T-helper 9 cell (primary cell): ENCODE data around the gene C1orf226.
"Not testable (repeated sequence)": the region's sequence is repeated elsewhere in the genome, so short reads cannot be mapped to it uniquely, and the experiment has no call there.

Experiments used
- DNase-seq: peaks from one replicate; pipeline ENCODE4 v3.0.0-alpha.2; 2020

C1orf226 gene

GRCh38 chr1:162416215-162416614 lies 34.7 kb downstream of the C1orf226 start:
- DNase-seq, result no peak

- DNase-seq, result no peak
Observed at GRCh38 chr1:162416909-162417308, 35.4 kb downstream of the C1orf226 start.

- DNase-seq, result no peak
Observed at GRCh38 chr1:162417650-162418049, 36.1 kb downstream of the C1orf226 start.

- DNase-seq, result not testable (repeated sequence)
Observed at GRCh38 chr1:162418584-162418983, 37.1 kb downstream of the C1orf226 start.

- DNase-seq, result not testable (repeated sequence)
Observed at GRCh38 chr1:162419450-162419931, 38.0 kb downstream of the C1orf226 start.

GRCh38 chr1:162420120-162420519 lies 38.6 kb downstream of the C1orf226 start:
- DNase-seq, result no peak

- no peak for DNase-seq
Observed at GRCh38 chr1:162421258-162422164, 40.0 kb downstream of the C1orf226 start.

GRCh38 chr1:162422662-162423375 lies 41.3 kb downstream of the C1orf226 start:
- DNase-seq, result no peak

GRCh38 chr1:162430583-162430982 lies 49.1 kb downstream of the C1orf226 start:
- DNase-seq, result no peak

- DNase-seq, result not testable (repeated sequence)
Observed at GRCh38 chr1:162432977-162433713, 51.6 kb downstream of the C1orf226 start.
